Fibroblast of pulmonary artery (primary cell): Measurements from ENCODE around the gene COL4A2.

Source experiments
- DNase-seq: peaks from one replicate; pipeline ENCODE4 v3.0.0-alpha.2; 2010; ENCODE audit warnings: low read depth
- H3K4me3 ChIP-seq: replicated peaks from 2 replicates; pipeline ENCODE4 v1.5.1; 2011; ENCODE audit warnings: low read depth, mild to moderate bottlenecking, control low read depth, low read length, moderate library complexity
- CTCF ChIP-seq: IDR thresholded peaks from 2 replicates; pipeline ENCODE4 v1.5.1; 2011; ENCODE audit warnings: mild to moderate bottlenecking, control low read depth, low read length, inconsistent platforms; ENCODE audit errors: missing control alignments

The COL4A2 gene

GRCh38 chr13:110272227-110272626, 34.9 kb upstream of the COL4A2 start:
- no peak for DNase-seq
- no peak for TF ChIP-seq CTCF
- H3K4me3 ChIP-seq = no peak overlapping the region

- DNase-seq = no peak
- H3K4me3 ChIP-seq = no peak overlapping the region
- no peak for TF ChIP-seq CTCF
Observed at GRCh38 chr13:110272651-110273050, 34.4 kb upstream of the COL4A2 start.

GRCh38 chr13:110273254-110273653, 33.8 kb upstream of the COL4A2 start:
- H3K4me3 ChIP-seq = no peak overlapping the region
- no peak for TF ChIP-seq CTCF
- DNase-seq = no peak

GRCh38 chr13:110274687-110275086, 32.4 kb upstream of the COL4A2 start:
- DNase-seq = no peak
- TF ChIP-seq CTCF = peak; percentile 29
- no peak overlapping the region for H3K4me3 ChIP-seq

- no peak for TF ChIP-seq CTCF
Observed at GRCh38 chr13:110275931-110276552, 31.0 kb upstream of the COL4A2 start.

GRCh38 chr13:110276553-110276950, 30.5 kb upstream of the COL4A2 start:
- DNase-seq = no peak
- no peak overlapping the region for H3K4me3 ChIP-seq
- no peak for TF ChIP-seq CTCF

More at GRCh38 chr13:110275931-110276552, 31.0 kb upstream of the COL4A2 start:
- no peak overlapping the region for H3K4me3 ChIP-seq
- no peak for DNase-seq

GRCh38 chr13:110277357-110277975, 29.6 kb upstream of the COL4A2 start:
- TF ChIP-seq CTCF = no peak
- H3K4me3 ChIP-seq = no peak overlapping the region
- no peak for DNase-seq
